A549 (cell line): ENCODE measurements around the gene SOX13. TPM values are rescaled to one million over a fixed set of nuclear protein-coding genes. Genes with fewer than 3 reads are reported as not detected.
A peak's percentile ranks its signal among the peaks of the same experiment; 100 is the strongest.

ENCODE experiments used
- BHLHE40 ChIP-seq: IDR thresholded peaks from 2 replicates; pipeline ENCODE4 v1.6.1; 2012; ENCODE audit warnings: low read depth, low read length, inconsistent platforms
- CBX2 ChIP-seq: fragments of 200-600 bp; sonication (generic); IDR thresholded peaks from 2 replicates; pipeline ENCODE4 v1.6.1; 2016; ENCODE audit warnings: low read depth, mild to moderate bottlenecking, borderline replicate concordance
- CHD2 ChIP-seq: fragments of 150-350 bp; IDR thresholded peaks from 2 replicates; pipeline ENCODE4 v1.6.1; 2014; ENCODE audit warnings: low read length; ENCODE audit not compliant: partially characterized antibody
- CHD4 ChIP-seq: fragments of 200-600 bp; sonication (generic); IDR thresholded peaks from 2 replicates; pipeline ENCODE4 v1.6.1; 2016; ENCODE audit warnings: antibody characterized with exemption, mild to moderate bottlenecking, borderline replicate concordance
- EHMT2 ChIP-seq: fragments of 200-600 bp; sonication (generic); IDR thresholded peaks from 2 replicates; pipeline ENCODE4 v1.6.1; 2016; ENCODE audit warnings: antibody characterized with exemption, low read depth, mild to moderate bottlenecking, moderate library complexity
- EP300 ChIP-seq, 2 experiments: fragments of >200 bp; sonication (Bioruptor Twin); formaldehyde crosslinking; IDR thresholded peaks; 2 replicates in 1 of 2; 3 replicates in 1 of 2; pipeline ENCODE4 v1.6.1; 2016 to 2017
- ESRRA ChIP-seq: fragments of 150-350 bp; IDR thresholded peaks from 2 replicates; pipeline ENCODE4 v1.6.1; 2014; ENCODE audit warnings: mild to moderate bottlenecking, low read length, borderline replicate concordance
- FOXS1 ChIP-seq: fragments of 250-450 bp; sonication (Bioruptor Pico); IDR thresholded peaks from 2 replicates; pipeline ENCODE4 v1.5.0; 2020; ENCODE audit warnings: mild to moderate bottlenecking, moderate library complexity
- GATA3 ChIP-seq: IDR thresholded peaks from 2 replicates; pipeline ENCODE4 v1.6.1; 2012; ENCODE audit warnings: borderline replicate concordance
- HDAC2 ChIP-seq: fragments of 200-600 bp; sonication (generic); IDR thresholded peaks from 2 replicates; pipeline ENCODE4 v1.6.1; 2016
- HEYL ChIP-seq: fragments of 250-450 bp; sonication (Bioruptor Pico); IDR thresholded peaks from 2 replicates; pipeline ENCODE4 v1.8.0; 2021; ENCODE audit warnings: mild to moderate bottlenecking, moderate library complexity
- HMGXB4 ChIP-seq: fragments of 250-450 bp; sonication (Bioruptor Pico); IDR thresholded peaks from 2 replicates; pipeline ENCODE4 v1.5.0; 2021; ENCODE audit warnings: mild to moderate bottlenecking, moderate library complexity, borderline replicate concordance
- HOXA7 ChIP-seq: fragments of 250-450 bp; sonication (Bioruptor Pico); IDR thresholded peaks from 2 replicates; pipeline ENCODE4 v1.5.0; 2020; ENCODE audit warnings: mild to moderate bottlenecking, moderate library complexity
- HOXB5 ChIP-seq: fragments of 250-450 bp; sonication (Bioruptor Pico); IDR thresholded peaks from 2 replicates; pipeline ENCODE4 v1.5.0; 2020; ENCODE audit warnings: mild to moderate bottlenecking, moderate library complexity
- KDM1A ChIP-seq: fragments of 200-600 bp; sonication (generic); IDR thresholded peaks from 2 replicates; pipeline ENCODE4 v1.6.1; 2016; ENCODE audit warnings: low read depth, mild to moderate bottlenecking
- KDM5A ChIP-seq: fragments of 200-600 bp; sonication (generic); IDR thresholded peaks from 2 replicates; pipeline ENCODE4 v1.6.1; 2016; ENCODE audit warnings: antibody characterized with exemption, mild to moderate bottlenecking
- MAFK ChIP-seq: fragments of 450-650 bp; IDR thresholded peaks from 2 replicates; pipeline ENCODE4 v1.6.1; 2014; ENCODE audit not compliant: partially characterized antibody
- MAX ChIP-seq: IDR thresholded peaks from 2 replicates; pipeline ENCODE4 v1.6.1; 2012
- MAZ ChIP-seq: fragments of 150-350 bp; IDR thresholded peaks from 2 replicates; pipeline ENCODE4 v1.6.1; 2014; ENCODE audit warnings: antibody characterized with exemption, low read depth, low read length, borderline replicate concordance
- NFE2L2 ChIP-seq: fragments of 150-350 bp; conservative IDR thresholded peaks from 2 replicates; pipeline ENCODE4 v1.6.1; 2014; ENCODE audit warnings: low read length
- NPAS2 ChIP-seq: fragments of 250-450 bp; sonication (Bioruptor Pico); IDR thresholded peaks from 2 replicates; pipeline ENCODE4 v1.8.0; 2022; ENCODE audit warnings: mild to moderate bottlenecking, moderate library complexity, borderline replicate concordance
- NR3C1 ChIP-seq: fragments of >200 bp; sonication (Bioruptor Twin); formaldehyde crosslinking; IDR thresholded peaks from 3 replicates; pipeline ENCODE4 v1.6.1; 2017
- PHF8 ChIP-seq: fragments of 200-600 bp; sonication (generic); IDR thresholded peaks from 2 replicates; pipeline ENCODE4 v1.6.1; 2016; ENCODE audit warnings: low read depth, mild to moderate bottlenecking, antibody characterized with exemption, moderate library complexity, borderline replicate concordance
- POLR2A ChIP-seq: IDR thresholded peaks from 2 replicates; pipeline ENCODE4 v1.6.1; 2012; ENCODE audit warnings: mild to moderate bottlenecking, low read length
- POLR2AphosphoS2 ChIP-seq: conservative IDR thresholded peaks from 2 replicates; pipeline ENCODE4 v1.6.1; 2012; ENCODE audit warnings: low read length, improper control_type of control experiment, inconsistent platforms
- RAD21 ChIP-seq, 2 experiments: fragments of >200 bp in 1 of 2; sonication (Bioruptor Twin) in 1 of 2; formaldehyde crosslinking in 1 of 2; IDR thresholded peaks in 1 of 2; conservative IDR thresholded peaks in 1 of 2; 2 replicates in 1 of 2; 3 replicates in 1 of 2; pipeline ENCODE4 v1.6.1; 2012 to 2018; ENCODE audit warnings: inconsistent platforms in 1 of 2
- RARB ChIP-seq: fragments of 250-450 bp; sonication (Bioruptor Pico); IDR thresholded peaks from 2 replicates; pipeline ENCODE4 v1.8.0; 2021; ENCODE audit warnings: mild to moderate bottlenecking, moderate library complexity
- ZC3H11A ChIP-seq: fragments of 450-650 bp; IDR thresholded peaks from 2 replicates; pipeline ENCODE4 v1.6.1; 2014; ENCODE audit warnings: antibody characterized with exemption, mild to moderate bottlenecking
- ZNF302 ChIP-seq: fragments of 250-450 bp; sonication (Bioruptor Pico); IDR thresholded peaks from 2 replicates; pipeline ENCODE4 v1.9.0; 2021; ENCODE audit warnings: inconsistent platforms, mild to moderate bottlenecking, moderate library complexity
- polyA plus RNA-seq, 4 experiments: library from polyadenylated mRNA; depleted of rRNA in 3 of 4; stranded (reverse); fragments of >200 nt; fragmentation: RNase III in 1 of 4; extraction: RNeasy Plus Mini Kit Qiagen cat#74134 plus additional on column Dnase treatment in 1 of 4; gene quantifications; 2 replicates in 3 of 4; 3 replicates in 1 of 4; pipeline ENCODE4 v1.2.3, GENCODE V29; 2011 to 2017
- TF ChIP-seq, protein P1 (sequence below): fragments of 200-600 bp; sonication (generic); IDR thresholded peaks from 2 replicates; pipeline ENCODE4 v1.6.1; 2016; ENCODE audit warnings: antibody characterized with exemption, mild to moderate bottlenecking, moderate library complexity
- TF ChIP-seq, protein P2 (sequence below): fragments of 450-650 bp; IDR thresholded peaks from 2 replicates; pipeline ENCODE4 v1.6.1; 2014; ENCODE audit warnings: antibody characterized with exemption
- TF ChIP-seq, protein P3 (sequence below): fragments of 150-350 bp; IDR thresholded peaks from 2 replicates; pipeline ENCODE4 v1.6.1; 2014; ENCODE audit warnings: low read depth, mild to moderate bottlenecking, low read length

The SOX13 gene
- polyA plus RNA-seq, 2 of the 4 experiments (the other 2 are of a cell fraction), result 6.8 to 9.8 TPM

DNA sequence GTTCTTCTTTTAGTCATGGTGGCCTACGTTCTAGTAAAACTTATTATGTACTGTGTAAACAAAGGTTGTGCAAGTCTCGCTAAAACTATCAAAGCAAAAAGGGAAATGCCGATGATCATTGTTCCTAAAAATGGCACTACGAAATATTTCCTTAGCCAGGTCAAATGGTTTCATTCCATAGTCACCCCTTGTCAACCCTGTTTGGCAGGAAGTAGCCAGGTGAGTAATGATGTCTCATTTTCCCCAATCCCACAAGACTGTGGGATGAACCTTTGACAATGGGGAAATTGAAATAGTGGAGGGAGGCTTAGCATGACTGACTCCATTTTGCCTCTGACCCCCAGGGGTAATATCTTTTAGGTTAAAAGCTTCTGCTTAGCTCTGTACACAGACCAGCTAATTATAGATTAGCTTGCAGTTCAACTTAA lies 98.8 kb downstream of the SOX13 start (continued):
- TF ChIP-seq EP300 (IDR thresholded peaks at IDR 0.05) (no peak; a peak in 1 of 5 replicates), KDM5A (no peak), NFE2L2 (no peak), KDM1A (no peak), RARB (CRISPR knock-in tag) (0 out of 2 replicates have a peak, but pooled peaks have one; percentile 76), EHMT2 (no peak), MAX (no peak), PHF8 (no peak), ZNF302 (CRISPR knock-in tag) (peak; percentile 83), ESRRA (no peak), ZC3H11A (no peak), GATA3 (no peak; the same call in 1 of the 2 replicates), CBX2 (no peak), MAFK (no peak), POLR2A (no peak), CHD2 (no peak), HDAC2 (no peak), BHLHE40 (no peak), CHD4 (no peak), POLR2AphosphoS2 (no peak), HEYL (CRISPR knock-in tag) (no peak), MAZ (no peak), FOXS1 (CRISPR knock-in tag) (peak; percentile 96; the same call in 1 of the 2 replicates), HOXA7 (CRISPR knock-in tag) (peak; percentile 68; the same call in 1 of the 2 replicates), RAD21 (conservative IDR thresholded peaks at IDR 0.05 in 1 of 2, IDR thresholded peaks at IDR 0.05 in 1 of 2) (no peak), HMGXB4 (CRISPR knock-in tag) (no peak), NR3C1 (no peak), HOXB5 (CRISPR knock-in tag) (peak; percentile 89), NPAS2 (CRISPR knock-in tag) (no peak)
- TF ChIP-seq, protein P1, sequence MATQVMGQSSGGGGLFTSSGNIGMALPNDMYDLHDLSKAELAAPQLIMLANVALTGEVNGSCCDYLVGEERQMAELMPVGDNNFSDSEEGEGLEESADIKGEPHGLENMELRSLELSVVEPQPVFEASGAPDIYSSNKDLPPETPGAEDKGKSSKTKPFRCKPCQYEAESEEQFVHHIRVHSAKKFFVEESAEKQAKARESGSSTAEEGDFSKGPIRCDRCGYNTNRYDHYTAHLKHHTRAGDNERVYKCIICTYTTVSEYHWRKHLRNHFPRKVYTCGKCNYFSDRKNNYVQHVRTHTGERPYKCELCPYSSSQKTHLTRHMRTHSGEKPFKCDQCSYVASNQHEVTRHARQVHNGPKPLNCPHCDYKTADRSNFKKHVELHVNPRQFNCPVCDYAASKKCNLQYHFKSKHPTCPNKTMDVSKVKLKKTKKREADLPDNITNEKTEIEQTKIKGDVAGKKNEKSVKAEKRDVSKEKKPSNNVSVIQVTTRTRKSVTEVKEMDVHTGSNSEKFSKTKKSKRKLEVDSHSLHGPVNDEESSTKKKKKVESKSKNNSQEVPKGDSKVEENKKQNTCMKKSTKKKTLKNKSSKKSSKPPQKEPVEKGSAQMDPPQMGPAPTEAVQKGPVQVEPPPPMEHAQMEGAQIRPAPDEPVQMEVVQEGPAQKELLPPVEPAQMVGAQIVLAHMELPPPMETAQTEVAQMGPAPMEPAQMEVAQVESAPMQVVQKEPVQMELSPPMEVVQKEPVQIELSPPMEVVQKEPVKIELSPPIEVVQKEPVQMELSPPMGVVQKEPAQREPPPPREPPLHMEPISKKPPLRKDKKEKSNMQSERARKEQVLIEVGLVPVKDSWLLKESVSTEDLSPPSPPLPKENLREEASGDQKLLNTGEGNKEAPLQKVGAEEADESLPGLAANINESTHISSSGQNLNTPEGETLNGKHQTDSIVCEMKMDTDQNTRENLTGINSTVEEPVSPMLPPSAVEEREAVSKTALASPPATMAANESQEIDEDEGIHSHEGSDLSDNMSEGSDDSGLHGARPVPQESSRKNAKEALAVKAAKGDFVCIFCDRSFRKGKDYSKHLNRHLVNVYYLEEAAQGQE, result no peak
- TF ChIP-seq, protein P2, sequence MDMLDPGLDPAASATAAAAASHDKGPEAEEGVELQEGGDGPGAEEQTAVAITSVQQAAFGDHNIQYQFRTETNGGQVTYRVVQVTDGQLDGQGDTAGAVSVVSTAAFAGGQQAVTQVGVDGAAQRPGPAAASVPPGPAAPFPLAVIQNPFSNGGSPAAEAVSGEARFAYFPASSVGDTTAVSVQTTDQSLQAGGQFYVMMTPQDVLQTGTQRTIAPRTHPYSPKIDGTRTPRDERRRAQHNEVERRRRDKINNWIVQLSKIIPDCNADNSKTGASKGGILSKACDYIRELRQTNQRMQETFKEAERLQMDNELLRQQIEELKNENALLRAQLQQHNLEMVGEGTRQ, result no peak
- TF ChIP-seq, protein P3, sequence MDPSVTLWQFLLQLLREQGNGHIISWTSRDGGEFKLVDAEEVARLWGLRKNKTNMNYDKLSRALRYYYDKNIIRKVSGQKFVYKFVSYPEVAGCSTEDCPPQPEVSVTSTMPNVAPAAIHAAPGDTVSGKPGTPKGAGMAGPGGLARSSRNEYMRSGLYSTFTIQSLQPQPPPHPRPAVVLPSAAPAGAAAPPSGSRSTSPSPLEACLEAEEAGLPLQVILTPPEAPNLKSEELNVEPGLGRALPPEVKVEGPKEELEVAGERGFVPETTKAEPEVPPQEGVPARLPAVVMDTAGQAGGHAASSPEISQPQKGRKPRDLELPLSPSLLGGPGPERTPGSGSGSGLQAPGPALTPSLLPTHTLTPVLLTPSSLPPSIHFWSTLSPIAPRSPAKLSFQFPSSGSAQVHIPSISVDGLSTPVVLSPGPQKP, result no peak
- TF ChIP-seq, all 56 proteins: peak for 16
